ENCODE data around the gene FABP3. TPM values are rescaled to one million over a fixed set of nuclear protein-coding genes. Genes with fewer than 3 reads are reported as not detected.

Gene FABP3
- total RNA-seq, 1 donor from 2014 or later: 16.7 TPM

DNA sequence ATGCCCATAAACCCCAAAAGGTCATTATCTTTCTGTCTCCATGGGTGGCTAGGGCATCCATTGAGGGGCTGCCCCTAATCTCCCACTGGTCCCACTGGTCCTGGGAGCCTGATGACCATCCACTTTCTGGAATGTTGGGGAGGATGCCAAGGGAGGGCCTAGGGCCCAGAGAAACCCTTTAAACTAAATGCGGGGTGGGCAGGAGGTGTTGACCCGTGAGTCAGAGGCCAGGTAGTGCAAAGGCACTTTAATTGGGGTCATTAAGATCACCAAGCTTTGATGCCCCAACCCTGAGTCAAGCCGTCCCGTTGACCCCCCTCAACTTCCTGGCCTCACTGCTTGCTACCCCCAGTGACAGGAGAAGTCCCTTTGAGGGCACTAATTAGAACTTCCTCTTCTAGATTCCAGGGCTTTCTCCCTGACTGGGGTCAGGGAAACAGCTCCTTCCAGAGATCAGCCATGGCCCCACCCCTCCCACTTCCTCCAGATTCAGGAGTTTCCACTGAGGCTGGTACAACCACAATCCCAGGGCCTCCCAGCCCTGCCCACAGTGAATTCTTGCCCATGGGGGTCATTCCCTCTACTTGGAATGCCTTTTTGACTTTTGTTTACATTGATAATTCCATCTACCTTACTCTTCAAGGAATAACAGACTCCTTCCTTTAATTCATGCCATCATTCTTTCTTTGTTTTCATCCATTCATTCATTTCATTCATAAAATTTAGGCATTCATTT lies 24.7 kb upstream of the FABP3 start:
- no peak overlapping the region for H3K27ac ChIP-seq
- no peak overlapping the region for H3K4me3 ChIP-seq
- H3K27me3 ChIP-seq: no peaks in the 10 kb centered on the region
- intact Hi-C loops (cut with DNase I): no loop called here
- H3K9me3 ChIP-seq: no peaks in the 10 kb centered on the region
- peaks cover 8% of the 10 kb centered on the region for H3K4me1 ChIP-seq
- DNase-seq (ENCODE audit: extremely low spot score in 2 of 2): no peak
- TF ChIP-seq, protein P1, sequence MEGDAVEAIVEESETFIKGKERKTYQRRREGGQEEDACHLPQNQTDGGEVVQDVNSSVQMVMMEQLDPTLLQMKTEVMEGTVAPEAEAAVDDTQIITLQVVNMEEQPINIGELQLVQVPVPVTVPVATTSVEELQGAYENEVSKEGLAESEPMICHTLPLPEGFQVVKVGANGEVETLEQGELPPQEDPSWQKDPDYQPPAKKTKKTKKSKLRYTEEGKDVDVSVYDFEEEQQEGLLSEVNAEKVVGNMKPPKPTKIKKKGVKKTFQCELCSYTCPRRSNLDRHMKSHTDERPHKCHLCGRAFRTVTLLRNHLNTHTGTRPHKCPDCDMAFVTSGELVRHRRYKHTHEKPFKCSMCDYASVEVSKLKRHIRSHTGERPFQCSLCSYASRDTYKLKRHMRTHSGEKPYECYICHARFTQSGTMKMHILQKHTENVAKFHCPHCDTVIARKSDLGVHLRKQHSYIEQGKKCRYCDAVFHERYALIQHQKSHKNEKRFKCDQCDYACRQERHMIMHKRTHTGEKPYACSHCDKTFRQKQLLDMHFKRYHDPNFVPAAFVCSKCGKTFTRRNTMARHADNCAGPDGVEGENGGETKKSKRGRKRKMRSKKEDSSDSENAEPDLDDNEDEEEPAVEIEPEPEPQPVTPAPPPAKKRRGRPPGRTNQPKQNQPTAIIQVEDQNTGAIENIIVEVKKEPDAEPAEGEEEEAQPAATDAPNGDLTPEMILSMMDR (IDR thresholded peaks at IDR 0.05): no peak
- TF ChIP-seq POLR2AphosphoS5 (IDR thresholded peaks at IDR 0.05; ENCODE audit: insufficient read depth in 1 of 2, low read depth in 1 of 2) (no peak), POLR2A (IDR thresholded peaks at IDR 0.05) (no peak)
- H3K36me3 ChIP-seq: no peaks in the 10 kb centered on the region

DNA sequence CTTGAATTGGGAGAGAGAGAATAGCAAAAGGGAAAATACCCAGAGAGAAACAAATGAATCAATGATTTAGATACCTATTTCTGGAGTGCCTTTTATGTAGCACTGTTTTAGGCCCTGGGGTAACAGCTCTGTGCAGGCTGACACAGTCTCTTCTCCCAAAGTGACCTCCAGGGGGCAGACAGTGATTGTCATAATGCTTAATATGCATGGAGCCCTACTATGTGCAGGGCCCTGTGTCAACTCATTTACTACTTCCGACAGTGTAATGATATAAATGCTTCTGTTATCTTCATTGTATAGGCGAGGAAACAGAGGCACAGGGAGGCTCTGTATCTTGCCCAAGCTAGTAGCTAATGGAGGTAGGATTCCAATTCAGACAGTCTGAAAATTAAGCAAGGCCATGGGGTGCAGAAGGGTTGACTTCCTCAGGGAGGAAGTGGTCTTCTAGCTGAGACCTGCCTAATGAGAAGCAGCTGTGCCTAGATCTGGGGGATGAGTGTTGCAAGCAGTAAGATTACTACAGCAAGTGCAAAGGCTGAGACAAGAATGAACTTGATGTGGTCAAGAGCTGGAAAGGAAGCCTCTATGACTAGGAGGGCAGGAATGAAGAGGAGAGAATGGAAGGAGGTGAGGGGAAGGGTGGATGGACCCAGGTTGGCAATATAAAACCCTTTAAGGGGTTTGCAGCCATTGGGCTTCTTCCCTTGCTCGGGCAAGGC lies 23.9 kb upstream of the FABP3 start:
- Histone ChIP-seq H3K9me3 (no peaks in the 10 kb centered on the region), H3K36me3 (no peaks in the 10 kb centered on the region), H3K27ac (no peak overlapping the region), H3K27me3 (no peaks in the 10 kb centered on the region), H3K4me3 (no peak overlapping the region), H3K4me1 (peaks cover 8% of the 10 kb centered on the region)
- TF ChIP-seq POLR2A (IDR thresholded peaks at IDR 0.05): no peak
- TF ChIP-seq POLR2AphosphoS5 (IDR thresholded peaks at IDR 0.05; ENCODE audit: insufficient read depth in 1 of 2, low read depth in 1 of 2): no peak
- TF ChIP-seq, protein P1 (IDR thresholded peaks at IDR 0.05): no peak
- intact Hi-C loops (cut with DNase I): no loop called here
- no peak for DNase-seq (ENCODE audit: extremely low spot score in 2 of 2)

DNA sequence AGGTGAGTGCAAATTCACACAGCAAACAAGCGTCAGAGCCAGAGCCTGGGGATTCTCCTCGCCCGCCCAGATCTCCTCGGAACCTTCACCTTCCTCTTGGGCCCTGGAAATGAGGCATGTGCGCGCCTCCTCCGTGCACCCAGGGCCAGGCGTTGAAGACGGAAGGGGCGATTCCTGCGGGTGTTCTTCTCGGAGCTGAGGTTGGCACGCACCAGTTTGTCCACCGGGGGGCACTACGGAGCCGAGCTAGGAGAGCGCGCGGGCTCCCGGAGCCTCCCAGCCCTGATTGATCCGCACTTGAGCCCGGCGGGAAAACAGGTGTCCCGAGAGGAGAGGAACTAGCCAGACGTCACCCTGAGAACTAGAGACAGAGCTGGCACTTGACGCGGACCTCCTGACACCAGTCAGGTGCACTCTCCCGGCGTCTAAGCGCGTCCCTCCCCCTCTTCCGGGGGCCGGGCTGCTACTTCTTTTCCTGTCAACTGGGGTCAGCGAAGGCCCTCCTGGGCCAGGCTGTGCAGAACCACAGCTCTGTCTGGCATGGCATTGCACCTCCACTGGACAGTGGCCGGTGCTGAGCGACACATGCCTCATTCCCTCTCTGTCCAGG lies 21.8 kb upstream of the FABP3 start:
- no peaks in the 10 kb centered on the region for H3K9me3 ChIP-seq
- H3K27me3 ChIP-seq: no peaks in the 10 kb centered on the region
- no peaks in the 10 kb centered on the region for H3K36me3 ChIP-seq
- no peak overlapping the region for H3K27ac ChIP-seq
- intact Hi-C loops (cut with DNase I): no loop called here
- DNase-seq (ENCODE audit: extremely low spot score in 2 of 2): no peak
- H3K4me1 ChIP-seq: peaks cover 8% of the 10 kb centered on the region
- peak overlapping the region; percentile 33 to 35 for H3K4me3 ChIP-seq
- peak; percentile 38 to 62 for TF ChIP-seq POLR2AphosphoS5 (IDR thresholded peaks at IDR 0.05; ENCODE audit: insufficient read depth in 1 of 2, low read depth in 1 of 2)
- TF ChIP-seq, protein P1 (IDR thresholded peaks at IDR 0.05): peak; percentile 41 to 83 (median 64)
- no peak for TF ChIP-seq POLR2A (IDR thresholded peaks at IDR 0.05)

DNA sequence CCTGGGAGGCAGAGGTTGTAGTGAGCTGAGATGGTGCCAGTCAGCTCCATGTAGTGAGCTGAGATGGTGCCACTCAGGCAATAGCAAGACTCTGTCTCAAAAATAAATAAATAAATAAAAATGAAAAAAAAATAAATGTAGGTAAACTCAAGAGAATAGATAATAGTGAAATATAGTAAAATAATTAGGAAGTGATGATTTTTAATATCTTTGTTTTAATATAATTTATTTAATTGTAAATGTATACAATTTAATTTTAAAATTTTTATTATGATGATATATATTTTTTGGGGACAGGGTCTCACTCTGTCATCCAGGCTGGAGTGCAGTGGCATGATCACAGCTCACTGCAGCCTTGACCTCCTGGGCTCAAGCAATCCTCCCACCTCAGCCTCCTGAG lies 20.6 kb upstream of the FABP3 start:
- intact Hi-C loops (cut with DNase I): no loop called here
- TF ChIP-seq POLR2AphosphoS5 (IDR thresholded peaks at IDR 0.05; ENCODE audit: insufficient read depth in 1 of 2, low read depth in 1 of 2) (no peak), POLR2A (IDR thresholded peaks at IDR 0.05) (no peak)
- TF ChIP-seq, protein P1 (IDR thresholded peaks at IDR 0.05): no peak
- no peak for DNase-seq (ENCODE audit: extremely low spot score in 2 of 2)
- H3K9me3 ChIP-seq: no peaks in the 10 kb centered on the region
- no peak overlapping the region for H3K4me3 ChIP-seq
- H3K27me3 ChIP-seq: no peaks in the 10 kb centered on the region
- H3K4me1 ChIP-seq: peaks cover 8% of the 10 kb centered on the region
- H3K36me3 ChIP-seq: no peaks in the 10 kb centered on the region
- no peak overlapping the region for H3K27ac ChIP-seq
